Fibroblast of lung (primary cell): ENCODE measurements around the gene GRK1. TPM values are rescaled to one million over a fixed set of nuclear protein-coding genes. Genes with fewer than 3 reads are reported as not detected.

Experiments
- DNase-seq, 2 donors: peaks; one replicate each; pipeline versions ENCODE4 v3.0.0 to v3.0.0-alpha.2; 2010; ENCODE audit warnings: low read depth in 2 of 2
- H2AFZ ChIP-seq: 2 replicates; pipeline ENCODE4 v1.5.1; 2012; ENCODE audit warnings: low read length, control low read depth, inconsistent platforms
- H3K27ac ChIP-seq: 2 replicates; pipeline ENCODE4 v1.5.1; 2011; ENCODE audit warnings: low read length, control low read depth; ENCODE audit not compliant: insufficient read depth
- H3K27me3 ChIP-seq: 2 replicates; pipeline ENCODE4 v1.5.1; 2011; ENCODE audit warnings: mild to moderate bottlenecking, low read length; ENCODE audit not compliant: control insufficient read depth, insufficient read depth
- H3K36me3 ChIP-seq: 2 replicates; pipeline ENCODE4 v1.5.1; 2011; ENCODE audit warnings: low read length; ENCODE audit not compliant: control insufficient read depth, insufficient read depth
- H3K4me1 ChIP-seq: 2 replicates; pipeline ENCODE4 v1.5.1; 2011; ENCODE audit warnings: low read length; ENCODE audit not compliant: control insufficient read depth, insufficient read depth; ENCODE audit errors: extremely low read depth
- H3K4me2 ChIP-seq: 2 replicates; pipeline ENCODE4 v1.5.1; 2011; ENCODE audit warnings: low read length, control low read depth; ENCODE audit not compliant: insufficient read depth; ENCODE audit errors: extremely low read depth
- H3K4me3 ChIP-seq, 4 experiments: fragments of 200-600 bp in 1 of 4; sonication (generic) in 1 of 4; replicated peaks in 1 of 4; 2 replicates each; pipeline ENCODE4 v1.5.1; 2011 to 2016; ENCODE audit warnings: low read length in 4 of 4, low read depth in 3 of 4, mild to moderate bottlenecking in 3 of 4, control low read depth in 2 of 4, inconsistent platforms in 1 of 4, mixed read lengths in 1 of 4; ENCODE audit not compliant: insufficient read depth in 1 of 4; ENCODE audit errors: control extremely low read depth in 1 of 4
- H3K79me2 ChIP-seq: 2 replicates; pipeline ENCODE4 v1.5.1; 2012; ENCODE audit warnings: mild to moderate bottlenecking, low read length, inconsistent platforms; ENCODE audit not compliant: control insufficient read depth, insufficient read depth
- H3K9ac ChIP-seq: 2 replicates; pipeline ENCODE4 v1.5.1; 2011; ENCODE audit warnings: mild to moderate bottlenecking, low read length, control low read depth; ENCODE audit not compliant: insufficient read depth
- H3K9me3 ChIP-seq: 2 replicates; pipeline ENCODE4 v1.5.1; 2012; ENCODE audit warnings: low read depth, low read length; ENCODE audit not compliant: control insufficient read depth, insufficient read depth
- H4K20me1 ChIP-seq: 2 replicates; pipeline ENCODE4 v1.5.1; 2011; ENCODE audit warnings: low read length; ENCODE audit not compliant: control insufficient read depth, insufficient read depth; ENCODE audit errors: extremely low read depth
- EZH2 ChIP-seq: IDR thresholded peaks from 2 replicates; pipeline ENCODE4 v1.5.1; 2012; ENCODE audit warnings: low read length, control low read depth, mild to moderate bottlenecking; ENCODE audit errors: missing control alignments
- polyA plus RNA-seq, 2 donors: library from polyadenylated mRNA; depleted of rRNA in 1 of 2; stranded (reverse) in 1 of 2; unstranded in 1 of 2; fragments of >200 nt; gene quantifications; 2 replicates each; pipeline ENCODE4 v1.2.1, GENCODE V29; 2011 to 2012; ENCODE audit warnings: missing spikeins in 1 of 2
- total RNA-seq: library from RNA; depleted of rRNA; stranded (reverse); fragments of >200 nt; gene quantifications from 2 replicates; pipeline ENCODE4 v1.2.1, GENCODE V29; 2014
- TF ChIP-seq, protein P1 (sequence below), 2 donors: IDR thresholded peaks in 1 of 2; conservative IDR thresholded peaks in 1 of 2; 1 replicate in 1 of 2; 2 replicates in 1 of 2; pipeline ENCODE4 v1.5.1; 2011 to 2012; ENCODE audit warnings: low read length in 2 of 2, control low read depth in 1 of 2, inconsistent platforms in 1 of 2, low read depth in 1 of 2, mild to moderate bottlenecking in 1 of 2

GRK1 gene
- total and polyA plus RNA-seq, 2 donors (not counting 1 experiment from before 2014, with no cell fraction given) = 0.17 TPM; not detected in 1

- Histone ChIP-seq H3K79me2 (no peaks in the 10 kb centered on the region), H3K36me3 (no peaks in the 10 kb centered on the region), H4K20me1 (no peaks in the 10 kb centered on the region), H3K27me3 (no peaks in the 10 kb centered on the region), H3K4me3 (no peak overlapping the region), H3K4me2 (no peak overlapping the region), H3K9me3 (no peaks in the 10 kb centered on the region), H3K9ac (no peak overlapping the region), H2AFZ (no peak overlapping the region), H3K27ac (no peak overlapping the region), H3K4me1 (no peaks in the 10 kb centered on the region)
- DNase-seq = no peak
- TF ChIP-seq, protein P1, sequence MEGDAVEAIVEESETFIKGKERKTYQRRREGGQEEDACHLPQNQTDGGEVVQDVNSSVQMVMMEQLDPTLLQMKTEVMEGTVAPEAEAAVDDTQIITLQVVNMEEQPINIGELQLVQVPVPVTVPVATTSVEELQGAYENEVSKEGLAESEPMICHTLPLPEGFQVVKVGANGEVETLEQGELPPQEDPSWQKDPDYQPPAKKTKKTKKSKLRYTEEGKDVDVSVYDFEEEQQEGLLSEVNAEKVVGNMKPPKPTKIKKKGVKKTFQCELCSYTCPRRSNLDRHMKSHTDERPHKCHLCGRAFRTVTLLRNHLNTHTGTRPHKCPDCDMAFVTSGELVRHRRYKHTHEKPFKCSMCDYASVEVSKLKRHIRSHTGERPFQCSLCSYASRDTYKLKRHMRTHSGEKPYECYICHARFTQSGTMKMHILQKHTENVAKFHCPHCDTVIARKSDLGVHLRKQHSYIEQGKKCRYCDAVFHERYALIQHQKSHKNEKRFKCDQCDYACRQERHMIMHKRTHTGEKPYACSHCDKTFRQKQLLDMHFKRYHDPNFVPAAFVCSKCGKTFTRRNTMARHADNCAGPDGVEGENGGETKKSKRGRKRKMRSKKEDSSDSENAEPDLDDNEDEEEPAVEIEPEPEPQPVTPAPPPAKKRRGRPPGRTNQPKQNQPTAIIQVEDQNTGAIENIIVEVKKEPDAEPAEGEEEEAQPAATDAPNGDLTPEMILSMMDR (conservative IDR thresholded peaks at IDR 0.05 in 1 of 2, IDR thresholded peaks at IDR 0.05 in 1 of 2; ENCODE audit: low read depth in 1 of 2, low read length in 2 of 2) = no peak
- no peak for TF ChIP-seq EZH2
Measured at GRCh38 chr13:113666329-113666670, 719 bp upstream of the GRK1 start.

- DNase-seq = no peak
- Histone ChIP-seq H3K9ac (no peak overlapping the region), H3K4me3 (no peak overlapping the region), H3K27ac (no peak overlapping the region), H4K20me1 (no peaks in the 10 kb centered on the region), H3K4me1 (no peaks in the 10 kb centered on the region), H3K4me2 (no peak overlapping the region), H2AFZ (no peak overlapping the region), H3K27me3 (no peaks in the 10 kb centered on the region), H3K36me3 (no peaks in the 10 kb centered on the region), H3K79me2 (no peaks in the 10 kb centered on the region), H3K9me3 (no peaks in the 10 kb centered on the region)
- TF ChIP-seq, protein P1 (conservative IDR thresholded peaks at IDR 0.05 in 1 of 2, IDR thresholded peaks at IDR 0.05 in 1 of 2; ENCODE audit: low read depth in 1 of 2, low read length in 2 of 2) = no peak
- no peak for TF ChIP-seq EZH2
Measured at GRCh38 chr13:113667771-113668490, 912 bp downstream of the GRK1 start.

- no peak for TF ChIP-seq EZH2
- TF ChIP-seq, protein P1 (conservative IDR thresholded peaks at IDR 0.05 in 1 of 2, IDR thresholded peaks at IDR 0.05 in 1 of 2; ENCODE audit: low read depth in 1 of 2, low read length in 2 of 2) = no peak
- H3K4me3 ChIP-seq = no peak overlapping the region
- H3K9me3 ChIP-seq = no peaks in the 10 kb centered on the region
- no peaks in the 10 kb centered on the region for H4K20me1 ChIP-seq
- H3K4me2 ChIP-seq = no peak overlapping the region
- H3K9ac ChIP-seq = no peak overlapping the region
- no peak overlapping the region for H2AFZ ChIP-seq
- no peaks in the 10 kb centered on the region for H3K27me3 ChIP-seq
- no peaks in the 10 kb centered on the region for H3K36me3 ChIP-seq
- no peak overlapping the region for H3K27ac ChIP-seq
- H3K79me2 ChIP-seq = no peaks in the 10 kb centered on the region
- no peak for DNase-seq
- no peaks in the 10 kb centered on the region for H3K4me1 ChIP-seq
Measured at GRCh38 chr13:113668491-113668971, 1.5 kb downstream of the GRK1 start.
